DMS53 treated with DMSO at 0.1 percent for 48 hours (cell line): ENCODE measurements around the gene MAP2.
A peak's percentile ranks its signal among the peaks of the same experiment; 100 is the strongest.

Experiments used
- DNase-seq: peaks from one replicate; lab custom pipeline; 2025; ENCODE audit not compliant: unreplicated experiment; lab: John Stamatoyannopoulos, UW

Gene MAP2

DNA sequence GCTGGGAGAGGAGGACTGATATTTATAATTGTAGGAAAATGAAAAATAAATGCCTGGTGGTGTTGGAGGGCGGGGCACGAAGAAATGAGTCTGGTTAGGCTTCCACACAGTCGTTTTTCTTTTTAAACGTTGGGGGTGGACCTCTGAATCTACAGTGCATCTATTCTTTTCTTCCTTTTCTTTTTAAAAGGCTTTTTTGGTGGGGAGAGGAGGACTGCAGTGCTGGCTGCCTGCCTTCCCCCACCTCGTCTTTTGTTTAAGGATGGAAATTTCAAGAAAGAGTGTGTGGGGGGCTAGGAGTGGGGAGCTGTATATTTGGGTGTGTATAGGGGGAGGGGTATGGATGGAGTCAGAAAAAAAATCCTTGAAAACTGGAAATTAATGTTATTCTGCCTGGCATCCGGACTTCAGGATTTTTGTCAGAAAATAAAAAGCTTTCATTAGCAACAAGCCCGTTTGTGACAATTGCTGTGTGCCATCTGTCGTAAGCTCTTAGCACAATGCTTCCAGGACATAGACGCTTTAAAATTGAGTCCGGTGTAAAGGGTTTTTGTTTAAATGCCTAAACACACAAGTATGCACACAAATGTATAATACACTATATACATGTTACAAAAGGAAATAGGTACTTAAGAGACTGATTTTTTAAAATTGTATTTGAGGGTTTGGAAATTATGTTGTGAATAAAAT lies 1.1 kb downstream of the MAP2 start:
- no peak for DNase-seq

GRCh38 chr2:209425471-209426071 lies 1.7 kb downstream of the MAP2 start:
- DNase-seq: peak; percentile 72

DNA sequence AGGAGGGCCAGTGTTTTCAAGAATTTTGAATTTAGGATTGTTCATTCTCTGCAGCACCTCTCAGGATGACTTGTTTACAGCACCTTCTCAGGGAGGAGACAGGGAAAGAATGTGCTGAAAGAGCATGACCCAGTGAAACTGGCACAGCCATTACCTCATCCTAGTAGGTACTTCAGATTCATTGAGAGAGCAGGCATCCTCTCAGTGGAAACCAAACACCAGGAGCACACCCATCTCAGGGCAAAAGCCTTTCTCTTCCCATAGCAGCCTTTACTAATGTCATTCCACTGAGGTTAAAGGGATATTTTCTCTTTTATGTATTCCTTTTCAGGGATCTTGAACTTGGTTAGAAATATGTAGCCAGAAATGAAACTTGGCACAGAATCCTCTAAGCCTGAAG lies 2.6 kb downstream of the MAP2 start:
- DNase-seq: peak; percentile 93

DNA sequence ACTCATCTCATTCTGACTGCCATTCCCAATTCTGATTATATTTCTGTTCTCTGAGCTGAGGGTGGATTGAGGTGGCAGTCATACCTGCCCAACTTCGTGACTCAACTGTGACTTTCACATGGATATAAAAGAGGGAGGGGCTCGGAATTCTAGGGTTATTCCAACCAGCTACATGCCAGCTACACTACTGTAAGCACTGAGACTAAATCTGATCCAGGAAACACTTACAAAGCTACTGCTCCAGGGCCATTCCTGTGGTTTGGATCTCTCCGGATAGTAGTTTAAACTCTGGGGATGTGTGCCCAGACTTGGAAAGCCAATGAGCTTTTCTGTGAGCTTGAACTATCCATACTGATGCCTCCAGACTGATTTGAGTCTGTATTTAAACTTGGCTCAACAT lies 7.9 kb downstream of the MAP2 start:
- no peak for DNase-seq

- DNase-seq: no peak
Observed at GRCh38 chr2:209441541-209441940, 17.7 kb downstream of the MAP2 start.

DNA sequence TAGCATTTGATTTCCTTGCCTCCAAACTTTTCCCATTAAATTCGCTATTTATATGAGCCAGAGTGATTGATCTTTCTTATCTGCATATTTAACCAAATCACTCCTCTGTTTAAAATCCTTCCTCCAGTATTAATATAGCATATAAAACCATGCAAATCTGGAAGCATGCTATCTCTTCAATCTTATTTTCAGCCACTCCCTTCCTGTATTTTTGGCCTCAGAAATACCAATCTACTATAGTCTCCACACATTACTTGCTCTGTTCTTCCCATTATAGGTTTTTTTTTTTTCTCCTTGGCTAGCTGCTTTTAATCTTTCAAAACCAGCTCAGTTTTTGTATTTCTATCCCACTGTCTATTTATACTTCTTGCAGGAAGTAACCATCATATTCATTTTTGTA lies 19.1 kb downstream of the MAP2 start:
- DNase-seq: no peak

- DNase-seq: no peak
Observed at GRCh38 chr2:209445485-209445884, 21.6 kb downstream of the MAP2 start.

DNA sequence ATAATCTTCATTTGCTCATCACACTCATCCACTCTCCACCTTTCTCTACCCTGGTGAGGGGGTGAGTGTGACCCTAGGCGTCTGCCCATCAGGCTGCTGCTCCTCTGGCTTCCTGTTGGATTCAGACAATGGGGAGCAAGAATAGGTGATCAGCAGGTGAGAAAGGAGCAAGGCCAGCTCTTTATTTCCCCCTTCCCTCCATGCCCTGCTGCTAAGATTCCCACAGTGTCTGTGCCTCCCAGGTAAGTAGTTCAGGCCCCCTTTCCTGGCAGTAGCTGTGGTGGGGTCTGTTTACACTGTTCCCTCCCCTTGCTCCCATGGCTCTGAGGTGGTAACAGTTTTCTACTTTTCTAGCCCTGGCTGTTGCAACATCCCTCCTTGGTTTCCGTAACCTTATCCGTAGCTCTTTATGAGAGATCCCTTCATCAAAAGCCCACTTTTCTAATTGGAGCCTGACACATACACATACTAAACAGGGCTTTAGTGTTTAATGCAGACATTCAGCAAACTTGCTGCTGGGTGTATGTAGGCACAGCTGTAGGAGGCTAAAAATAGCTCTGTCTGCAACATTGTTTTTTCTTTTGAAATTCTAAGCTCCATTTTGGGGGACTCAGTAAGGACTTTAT lies 27.5 kb downstream of the MAP2 start:
- no peak for DNase-seq

DNA sequence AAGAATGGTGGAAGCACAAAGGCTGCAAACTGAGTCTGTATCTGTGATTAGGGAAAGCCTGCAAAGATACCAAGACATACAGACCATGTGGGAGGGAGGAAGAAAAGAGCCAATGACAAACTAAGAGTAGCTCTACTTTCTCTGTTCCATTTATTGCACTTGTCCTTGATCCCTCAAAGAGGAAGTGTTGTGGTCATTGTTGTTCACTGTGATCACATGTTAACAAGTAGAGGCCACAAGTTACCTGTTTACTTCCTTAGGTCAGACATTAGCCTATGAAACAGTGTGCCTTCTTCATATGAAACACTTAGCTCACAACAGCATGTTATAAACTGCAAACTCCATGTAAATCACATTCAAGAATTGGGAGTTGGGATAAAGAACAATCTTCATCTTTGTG lies 32.6 kb downstream of the MAP2 start:
- DNase-seq: no peak

- no peak for DNase-seq
Observed at GRCh38 chr2:209458008-209458979, 34.4 kb downstream of the MAP2 start.

DNA sequence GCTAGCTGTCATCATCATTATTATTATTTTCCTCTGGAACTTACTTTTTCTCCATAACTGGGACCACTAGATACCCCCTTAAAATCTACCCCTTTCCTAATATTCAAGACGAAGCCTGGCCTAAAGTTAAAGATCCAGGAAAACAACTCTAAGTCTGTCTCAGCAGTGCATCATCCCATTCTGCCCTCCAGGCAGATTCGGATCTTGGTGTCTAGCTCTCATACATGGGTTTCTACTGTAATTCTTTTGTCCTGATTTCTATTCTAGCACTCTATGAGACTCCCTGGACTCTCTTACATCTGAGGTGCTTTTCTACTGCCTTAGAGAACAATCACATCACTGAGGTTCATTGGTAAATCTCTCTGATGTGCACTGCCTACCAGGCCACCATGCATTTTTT lies 35.5 kb downstream of the MAP2 start:
- DNase-seq: no peak

DNA sequence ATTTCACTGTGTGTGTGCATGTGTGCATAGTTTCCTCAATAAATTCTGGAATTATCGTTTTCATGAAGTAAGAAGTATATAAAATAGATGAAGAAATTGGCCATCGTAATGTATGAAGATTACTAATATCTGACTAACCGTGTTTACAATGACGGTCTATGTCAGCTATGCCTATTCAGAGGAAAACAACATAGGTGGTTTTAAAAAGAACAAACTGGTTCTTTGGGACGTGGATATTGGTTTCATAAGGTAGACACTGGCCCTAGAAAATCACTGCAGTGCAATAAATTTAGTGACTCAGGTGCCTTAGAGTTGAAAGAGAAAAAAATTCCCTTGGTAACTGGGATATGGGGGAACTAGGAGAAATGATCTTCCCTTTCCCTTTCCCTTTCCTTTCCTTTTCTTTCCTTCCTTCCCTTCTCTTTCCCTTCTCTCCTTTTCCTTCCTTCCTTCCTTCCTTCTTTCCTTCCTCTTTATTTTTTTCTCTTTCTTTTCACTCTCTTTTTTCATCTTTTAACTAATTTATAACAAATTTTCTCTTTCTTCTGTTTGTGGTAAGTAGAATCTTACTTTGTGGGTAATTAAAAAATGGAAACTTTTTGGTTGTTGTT lies 36.4 kb downstream of the MAP2 start:
- DNase-seq: no peak

DNA sequence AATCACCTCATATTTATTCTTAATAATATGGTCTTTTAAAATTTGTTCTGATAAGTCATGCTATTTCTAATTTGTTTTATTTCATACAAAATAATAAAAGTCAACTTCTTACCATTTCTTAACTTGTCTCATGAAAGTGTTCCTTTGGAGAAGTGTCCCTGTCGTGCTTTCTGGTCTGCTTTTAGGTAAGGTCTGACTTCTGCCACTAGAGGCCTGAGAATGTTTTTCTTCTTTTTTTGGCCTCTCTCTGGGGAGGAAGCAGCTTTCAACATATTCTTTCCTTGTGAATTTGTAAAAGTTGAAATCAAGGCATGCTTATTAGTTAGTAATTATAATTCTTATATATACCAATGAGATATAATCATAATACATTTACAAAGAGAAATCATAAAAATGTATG lies 39.4 kb downstream of the MAP2 start:
- DNase-seq: no peak

DNA sequence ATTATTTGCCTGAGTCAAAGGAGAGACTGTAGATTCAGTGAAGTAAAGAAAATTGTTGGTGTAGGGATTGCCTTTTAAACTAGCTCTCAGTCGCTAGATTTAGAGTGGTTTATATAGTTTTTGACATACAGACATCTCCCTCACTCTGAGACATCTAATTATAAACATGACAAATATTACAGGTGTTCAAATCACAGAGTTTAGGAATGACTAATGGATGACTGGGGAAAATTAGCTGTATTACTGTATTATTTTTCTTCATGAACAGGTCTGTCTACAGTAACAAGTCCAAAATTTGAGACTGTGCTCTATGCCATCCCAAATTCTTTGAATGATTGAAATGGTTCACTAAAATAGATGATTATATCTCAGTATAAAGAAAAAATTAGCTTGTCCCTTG lies 40.0 kb downstream of the MAP2 start:
- no peak for DNase-seq

GRCh38 chr2:209468846-209469245 lies 45.0 kb downstream of the MAP2 start:
- DNase-seq: no peak

GRCh38 chr2:209469481-209469880 lies 45.6 kb downstream of the MAP2 start:
- no peak for DNase-seq

DNA sequence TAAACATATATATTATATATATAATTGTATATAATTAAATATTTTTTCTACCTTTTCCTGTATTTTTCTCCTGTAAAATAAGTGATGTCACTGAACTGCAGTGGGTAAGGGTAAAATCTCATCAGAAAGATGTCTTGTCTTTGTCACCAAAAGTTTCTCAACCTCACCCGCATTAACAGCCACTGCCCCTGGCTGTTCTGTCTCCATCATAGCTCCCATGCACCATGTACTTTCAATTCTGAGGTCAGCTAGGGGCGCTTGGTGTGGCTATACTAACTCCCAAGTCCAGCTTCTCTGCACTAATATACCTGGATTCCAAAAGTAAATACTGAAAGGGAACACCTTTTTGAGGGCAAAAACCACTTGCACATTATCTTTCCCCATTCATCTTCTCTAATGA lies 46.6 kb downstream of the MAP2 start:
- no peak for DNase-seq

GRCh38 chr2:209471037-209471436 lies 47.2 kb downstream of the MAP2 start:
- DNase-seq: no peak

- peak; percentile 77 for DNase-seq
Observed at GRCh38 chr2:209472112-209472832, 48.4 kb downstream of the MAP2 start.

GRCh38 chr2:209472871-209473270 lies 49.0 kb downstream of the MAP2 start:
- no peak for DNase-seq
